Fibroblast of skin of scalp (primary cell): Measurements from ENCODE around the gene HSPA4. TPM values are rescaled to one million over a fixed set of nuclear protein-coding genes. Genes with fewer than 3 reads are reported as not detected.
"Not testable (repeated sequence)": the region's sequence is repeated elsewhere in the genome, so short reads cannot be mapped to it uniquely, and the experiment has no call there.

Experiments
- DNase-seq: peaks from one replicate; pipeline ENCODE4 v3.0.0-alpha.2; 2013
- polyA plus RNA-seq, 2 experiments: library from polyadenylated mRNA; unstranded; fragments of 120-200 nt; gene quantifications; one replicate each; pipeline ENCODE4 v1.2.1, GENCODE V29; 2013; ENCODE audit not compliant: insufficient read length in 2 of 2

Gene HSPA4
- polyA plus RNA-seq (2013, experiment 1 of 2; ENCODE audit: insufficient read length), result 126 TPM
- 135 TPM for polyA plus RNA-seq (2013, experiment 2 of 2; ENCODE audit: insufficient read length)

- peak; percentile 99 for DNase-seq
These were observed at the start of gene HSPA4 for GRCh38 chr5:133051542-133052316. HSPA4 (plus strand) TSS chr5:133052013; CDS start chr5:133052251, 238 bp downstream.

- DNase-seq, result no peak
These were observed 45.2 kb upstream of the HSPA4 start for GRCh38 chr5:133006653-133007052.

GRCh38 chr5:133008455-133008854 is 43.4 kb upstream of the HSPA4 start:
- not testable (repeated sequence) for DNase-seq

GRCh38 chr5:133015466-133015865 is 36.3 kb upstream of the HSPA4 start:
- no peak for DNase-seq

- DNase-seq, result no peak
These were observed 33.8 kb upstream of the HSPA4 start for GRCh38 chr5:133017964-133018363.

GRCh38 chr5:133019471-133019870 is 32.3 kb upstream of the HSPA4 start:
- DNase-seq, result not testable (repeated sequence)

- DNase-seq, result peak; percentile 94
These were observed 25.8 kb upstream of the HSPA4 start, which contains the start of gene ZCCHC10 for GRCh38 chr5:133025804-133026663. ZCCHC10 (minus strand) TSS chr5:133026549; CDS start chr5:133026537, 12 bp downstream.

- no peak for DNase-seq
These were observed 25.1 kb upstream of the HSPA4 start for GRCh38 chr5:133026664-133027153.

- DNase-seq, result no peak
These were observed 22.4 kb upstream of the HSPA4 start for GRCh38 chr5:133029416-133029815.

- DNase-seq, result no peak
These were observed 21.3 kb upstream of the HSPA4 start for GRCh38 chr5:133030343-133031005.

GRCh38 chr5:133032852-133033742 is 18.7 kb upstream of the HSPA4 start:
- no peak for DNase-seq

- no peak for DNase-seq
These were observed 17.7 kb upstream of the HSPA4 start for GRCh38 chr5:133034064-133034463.

- no peak for DNase-seq
These were observed 16.6 kb upstream of the HSPA4 start for GRCh38 chr5:133035224-133035623.

- not testable (repeated sequence) for DNase-seq
These were observed 15.1 kb upstream of the HSPA4 start for GRCh38 chr5:133036677-133037076.

GRCh38 chr5:133041157-133041784 is 10.5 kb upstream of the HSPA4 start:
- no peak for DNase-seq

- DNase-seq, result peak; percentile 32
These were observed 9.9 kb upstream of the HSPA4 start for GRCh38 chr5:133041910-133042309.

- DNase-seq, result peak; percentile 24
These were observed 5.3 kb upstream of the HSPA4 start for GRCh38 chr5:133046560-133046959.

- DNase-seq, result no peak
These were observed 4.4 kb upstream of the HSPA4 start for GRCh38 chr5:133047404-133047803.

- DNase-seq, result peak; percentile 63
These were observed 2.7 kb upstream of the HSPA4 start for GRCh38 chr5:133048993-133049725.

- DNase-seq, result no peak
These were observed 2.1 kb upstream of the HSPA4 start for GRCh38 chr5:133049726-133050048.
